Panc1 (cell line): ENCODE measurements around the gene PCDHGA1. TPM values are rescaled to one million over a fixed set of nuclear protein-coding genes. Genes with fewer than 3 reads are reported as not detected.
A peak's percentile ranks its signal among the peaks of the same experiment; 100 is the strongest.

Experiments used
- ATAC-seq: fragments of 200-7000 bp; cut with Tn5 transposase; 2 replicates; pipeline ENCODE4 v1.9.1; 2020; ENCODE audit warnings: mild to moderate bottlenecking, moderate library complexity
- Bru-seq: library from RNA; stranded (reverse); fragments of 400-500 nt; gene quantifications from one replicate; lab custom pipeline; 2021; lab: Mats Ljungman, UMichigan
- BruChase-seq, 2 experiments: library from RNA; stranded (reverse); fragments of 400-500 nt; gene quantifications; one replicate each; lab custom pipeline; 2021; lab: Mats Ljungman, UMichigan
- BruUV-seq: library from RNA; stranded (reverse); fragments of 400-500 nt; replicated peaks from 2 replicates; lab custom pipeline; 2021; lab: Mats Ljungman, UMichigan
- CTCF ChIA-PET: fragments of 300-600 bp; sonication (Branson Sonifier 250); formaldehyde crosslinking; loops from one replicate; lab custom pipeline; 2022; ENCODE audit warnings: antibody characterized with exemption; lab: Charles Lee
- POLR2A ChIA-PET: fragments of 300-600 bp; sonication (Branson Sonifier 250); formaldehyde crosslinking; loops from one replicate; lab custom pipeline; 2022; ENCODE audit warnings: antibody characterized with exemption; lab: Charles Lee
- DNase-seq: peaks from one replicate; pipeline ENCODE4 v3.0.0-alpha.2; 2010; ENCODE audit warnings: low read depth, low spot score
- H3K27ac ChIP-seq: 2 replicates; pipeline ENCODE4 v1.5.1; 2011; ENCODE audit warnings: mild to moderate bottlenecking, low read length, inconsistent platforms
- H3K27me3 ChIP-seq: fragments of 200-500 bp; sonication (Bioruptor generic); 2 replicates; pipeline ENCODE4 v1.6.0; 2014; ENCODE audit warnings: low read length, inconsistent platforms; ENCODE audit not compliant: control insufficient read depth, insufficient read depth
- H3K36me3 ChIP-seq: fragments of 200-500 bp; sonication (Bioruptor generic); 2 replicates; pipeline ENCODE4 v1.5.1; 2014; ENCODE audit warnings: inconsistent platforms, mild to moderate bottlenecking, low read length, moderate library complexity; ENCODE audit not compliant: control insufficient read depth, insufficient read depth
- H3K4me1 ChIP-seq: 2 replicates; pipeline ENCODE4 v1.5.1; 2011; ENCODE audit warnings: inconsistent platforms, mild to moderate bottlenecking, low read length, moderate library complexity; ENCODE audit not compliant: control insufficient read depth, insufficient read depth
- H3K4me3 ChIP-seq, 2 experiments: 2 replicates each; pipeline ENCODE4 v1.5.1; 2011 to 2012; ENCODE audit warnings: low read depth in 2 of 2, low read length in 2 of 2, mild to moderate bottlenecking in 2 of 2, inconsistent platforms in 1 of 2, moderate library complexity in 1 of 2
- H3K9me3 ChIP-seq: fragments of 200-500 bp; sonication (Bioruptor generic); 2 replicates; pipeline ENCODE4 v1.5.1; 2014; ENCODE audit warnings: low read depth, mild to moderate bottlenecking, inconsistent platforms, low read length, moderate library complexity; ENCODE audit not compliant: control insufficient read depth, insufficient read depth
- CTCF ChIP-seq: fragments of 450-650 bp; IDR thresholded peaks from 2 replicates; pipeline ENCODE4 v1.5.1; 2017; ENCODE audit warnings: mild to moderate bottlenecking
- POLR2AphosphoS5 ChIP-seq: IDR thresholded peaks from 2 replicates; pipeline ENCODE4 v1.6.1; 2012; ENCODE audit warnings: mild to moderate bottlenecking, low read depth, low read length, moderate library complexity
- REST ChIP-seq, 2 experiments: IDR thresholded peaks; 2 replicates each; pipeline ENCODE4 v1.6.1; 2011 to 2012; ENCODE audit warnings: low read depth in 2 of 2, control low read depth in 1 of 2, low read length in 1 of 2, mild to moderate bottlenecking in 1 of 2, moderate library complexity in 1 of 2; ENCODE audit not compliant: insufficient read depth in 1 of 2
- SIN3A ChIP-seq: IDR thresholded peaks from 2 replicates; pipeline ENCODE4 v1.6.1; 2012; ENCODE audit warnings: low read depth, mild to moderate bottlenecking, low read length, moderate library complexity, borderline replicate concordance; ENCODE audit not compliant: insufficient read depth
- TCF7L2 ChIP-seq: IDR thresholded peaks from 2 replicates; pipeline ENCODE4 v1.6.1; 2011; ENCODE audit warnings: mild to moderate bottlenecking, low read depth, low read length, inconsistent platforms
- in situ Hi-C: cut with HindIII; loops from 2 replicates; pipeline ENCODE4 v1.10.0; 2016; ENCODE audit warnings: low sequenced_read_pairs, low pct_unique_long_range_greater_than_20kb
- intact Hi-C: fragments of 100-400 bp; cut with micrococcal nuclease; formaldehyde crosslinking; loops from one replicate; pipeline ENCODE4 v1.10.0; 2022; ENCODE audit not compliant: unreplicated experiment
- long read RNA-seq: library from polyadenylated mRNA; unstranded; transcript quantifications from one replicate; pipeline ENCODE4 v2.0.0, GENCODE V29; 2021; ENCODE audit not compliant: unreplicated experiment
- polyA plus RNA-seq: library from polyadenylated mRNA; unstranded; fragments of >200 nt; gene quantifications from one replicate; pipeline ENCODE4 v1.2.1, GENCODE V29; 2012; ENCODE audit warnings: missing spikeins; ENCODE audit not compliant: insufficient read length
- total RNA-seq: library from RNA; stranded (reverse); gene quantifications from one replicate; pipeline ENCODE4 v1.2.1, GENCODE V29; 2021; ENCODE audit not compliant: unreplicated experiment

PCDHGA1 gene
- total RNA-seq (0.92 TPM), Bru-seq, nascent RNA (percentile 32 among the genes with signal in this experiment), BruChase-seq, experiment 1, labeled RNA remaining after a 2-hour chase (percentile 43 among the genes with signal in this experiment), BruChase-seq, experiment 2, labeled RNA remaining after a 6-hour chase (percentile 50 among the genes with signal in this experiment)
- 0.99 TPM for polyA plus RNA-seq
- long read RNA-seq, full-length matches to known transcripts, result 2 of 3 reads
- long read RNA-seq, partial matches to known transcripts, result 0 of 3 reads
- long read RNA-seq, other reads (novel, unspliced or antisense), result 1 of 3 reads

DNA sequence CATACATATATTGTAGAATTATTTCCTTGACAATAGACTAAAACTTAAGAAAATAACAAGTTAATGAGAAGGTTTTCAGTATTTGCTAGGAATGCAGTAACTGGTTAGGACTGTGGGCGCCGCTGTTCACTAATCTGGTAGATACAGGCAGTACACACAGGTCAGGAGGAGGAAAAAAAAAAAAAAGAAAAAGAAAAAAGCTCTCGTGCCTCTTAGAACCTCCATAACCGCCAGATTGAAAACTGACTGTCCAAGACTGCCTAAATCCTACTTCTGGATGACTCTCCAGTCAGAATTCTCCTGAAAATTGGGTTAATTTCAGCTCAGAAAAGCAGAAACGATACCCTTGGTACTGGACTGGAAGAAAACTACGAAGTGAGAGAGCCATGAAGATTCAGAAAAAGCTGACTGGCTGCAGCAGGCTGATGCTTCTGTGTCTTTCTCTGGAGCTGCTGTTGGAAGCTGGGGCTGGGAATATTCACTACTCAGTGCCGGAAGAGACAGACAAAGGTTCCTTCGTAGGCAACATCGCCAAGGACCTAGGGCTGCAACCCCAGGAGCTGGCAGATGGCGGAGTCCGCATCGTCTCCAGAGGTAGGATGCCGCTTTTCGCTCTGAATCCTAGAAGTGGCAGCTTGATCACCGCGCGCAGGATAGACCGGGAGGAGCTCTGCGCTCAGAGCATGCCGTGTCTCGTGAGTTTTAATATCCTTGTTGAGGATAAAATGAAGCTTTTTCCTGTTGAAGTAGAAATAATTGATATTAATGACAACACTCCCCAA lies at the start of gene PCDHGA1:
Gene PCDHGA1 (plus strand): TSS at position 216 of the 782 bp plus-strand sequence.
- ChIA-PET POLR2A (interaction anchor here (0.7 to 1.2 kb wide), 2 partner anchors 10 to 13 kb away, joined by 4 to 9 read pairs; partner anchors contain the start of genes PCDHGA3 and TAF7), CTCF (interaction anchor here (0.6 to 2.0 kb wide), 10 partner anchors 9 to 406 kb away, joined by 3 to 13 read pairs (median 6); partner anchors contain the start of genes PCDHB14, PCDHGA10, PCDHGA2 and PCDHGB7)
- in situ Hi-C loops, result loop anchor here (25.0 kb wide), 1 partner anchor 143 kb away; the partner anchor contains the start of genes PCDHB10, PCDHB11, PCDHB16 and PCDHB8
- Histone ChIP-seq H3K4me1 (no peaks in the 10 kb centered on the region), H3K4me3 (peak within 1 kb of the TSS; percentile 39 to 70), H3K9me3 (peaks cover 6% of the 10 kb centered on the region; the same call in 1 of the 2 replicates), H3K27me3 (no peaks in the 10 kb centered on the region), H3K36me3 (no peaks in the 10 kb centered on the region), H3K27ac (peak within 1 kb of the TSS; percentile 78)
- TF ChIP-seq CTCF (peak; percentile 77), REST (IDR thresholded peaks at IDR 0.05; ENCODE audit: insufficient read depth in 1 of 2, low read depth in 2 of 2, low read length in 1 of 2) (no peak)
- DNase-seq (no peak), ATAC-seq (peak; percentile 39; the same call in 1 of the 2 replicates)
- no TSS peak for BruUV-seq
- intact Hi-C loops, result no loop called here

DNA sequence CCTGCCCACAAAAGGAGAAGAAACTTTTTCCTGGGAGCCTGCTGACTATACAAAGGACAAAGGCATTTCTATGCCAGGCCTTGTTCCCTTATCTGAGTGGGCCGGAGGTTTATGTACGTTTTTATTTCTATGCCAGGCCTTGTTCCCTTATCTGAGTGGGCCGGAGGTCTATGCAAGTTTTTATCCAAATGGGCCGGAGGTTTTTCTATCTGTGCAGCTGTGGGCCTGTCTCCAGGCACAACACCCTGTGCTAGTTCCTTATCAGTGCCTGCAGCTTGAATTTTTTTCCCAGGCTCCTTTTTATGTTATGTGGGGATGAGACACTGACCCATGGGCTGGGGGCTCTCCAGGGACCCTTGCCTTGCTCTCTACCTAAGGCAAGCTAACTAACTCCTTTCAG lies 31.9 kb upstream of the PCDHGA1 start:
- no peak overlapping the region for H3K27ac ChIP-seq
- no TSS peak for BruUV-seq
- no peaks in the 10 kb centered on the region for H3K27me3 ChIP-seq
- intact Hi-C loops, result no loop called here
- H3K36me3 ChIP-seq, result no peaks in the 10 kb centered on the region
- no peaks in the 10 kb centered on the region for H3K4me1 ChIP-seq
- DNase-seq, result no peak
- in situ Hi-C loops, result no loop called here
- no peak overlapping the region for H3K4me3 ChIP-seq
- TF ChIP-seq SIN3A (no peak), CTCF (no peak), REST (IDR thresholded peaks at IDR 0.05; ENCODE audit: insufficient read depth in 1 of 2, low read depth in 2 of 2, low read length in 1 of 2) (no peak), TCF7L2 (no peak), POLR2AphosphoS5 (no peak)
- peaks cover 18% of the 10 kb centered on the region for H3K9me3 ChIP-seq
- ChIA-PET CTCF (no interaction called here), POLR2A (no interaction called here)
- no peak for ATAC-seq
